Measurements from ENCODE around the gene IL3. TPM values are rescaled to one million over a fixed set of nuclear protein-coding genes. Genes with fewer than 3 reads are reported as not detected.

The IL3 gene
- total RNA-seq, 1 donor from 2014 or later, result not detected

GRCh38 chr5:132050136-132050535 lies 10.3 kb upstream of the IL3 start:
- H3K4me3 Mint-ChIP-seq, result no peak overlapping the region

GRCh38 chr5:132050661-132051552 lies 9.5 kb upstream of the IL3 start:
- H3K4me3 Mint-ChIP-seq, result no peak overlapping the region
- H3K4me2 ChIP-seq, result no peak overlapping the region
- no peaks in the 10 kb centered on the region for H3K9me3 Mint-ChIP-seq
- no peaks in the 10 kb centered on the region for H3K79me2 ChIP-seq (ENCODE audit: low read depth)
- peak overlapping the region; percentile 54 for H3K27ac Mint-ChIP-seq
- H3K9ac ChIP-seq, result no peak overlapping the region
- H3K4me1 ChIP-seq, result no peaks in the 10 kb centered on the region
- H3K4me3 ChIP-seq, result no peak overlapping the region
- H3K27me3 ChIP-seq, result no peaks in the 10 kb centered on the region
- no peak overlapping the region for H2AFZ ChIP-seq (replicated peaks)
- H4K20me1 ChIP-seq (ENCODE audit: low read depth), result no peaks in the 10 kb centered on the region
- no peaks in the 10 kb centered on the region for H3F3A ChIP-seq (ENCODE audit: low read depth)
- no peaks in the 10 kb centered on the region for H3K9me3 ChIP-seq (ENCODE audit: low read depth)
- DNase-seq (ENCODE audit: low spot score), result no peak
- H3K4me1 Mint-ChIP-seq, result no peaks in the 10 kb centered on the region
- H3K27ac ChIP-seq, result no peak overlapping the region
- TF ChIP-seq CTCF (IDR thresholded peaks at IDR 0.05) (no peak), EZH2 (IDR thresholded peaks at IDR 0.05) (no peak), EZH2phosphoT487 (IDR thresholded peaks at IDR 0.05) (no peak)
- no peaks in the 10 kb centered on the region for H3K36me3 Mint-ChIP-seq
- H3K27me3 Mint-ChIP-seq (ENCODE audit: insufficient read depth, low read depth), result peaks cover 5% of the 10 kb centered on the region
- no peaks in the 10 kb centered on the region for H3K36me3 ChIP-seq

More at GRCh38 chr5:132050136-132050535, 10.3 kb upstream of the IL3 start:
- no peak overlapping the region for H3K4me3 ChIP-seq
- no peaks in the 10 kb centered on the region for H3K79me2 ChIP-seq (ENCODE audit: low read depth)
- Mint-ChIP-seq H3K4me1 (no peaks in the 10 kb centered on the region), H3K9me3 (no peaks in the 10 kb centered on the region), H3K27ac (no peak overlapping the region), H3K27me3 (ENCODE audit: insufficient read depth, low read depth) (peaks cover 5% of the 10 kb centered on the region), H3K36me3 (no peaks in the 10 kb centered on the region)
- no peaks in the 10 kb centered on the region for H3F3A ChIP-seq (ENCODE audit: low read depth)
- no peaks in the 10 kb centered on the region for H3K4me1 ChIP-seq
- DNase-seq (ENCODE audit: low spot score), result no peak
- H2AFZ ChIP-seq (replicated peaks), result no peak overlapping the region
- no peaks in the 10 kb centered on the region for H3K27me3 ChIP-seq
- H3K27ac ChIP-seq, result no peak overlapping the region
- no peak overlapping the region for H3K9ac ChIP-seq
- no peaks in the 10 kb centered on the region for H4K20me1 ChIP-seq (ENCODE audit: low read depth)
- H3K36me3 ChIP-seq, result no peaks in the 10 kb centered on the region
- no peak overlapping the region for H3K4me2 ChIP-seq
- H3K9me3 ChIP-seq (ENCODE audit: low read depth), result no peaks in the 10 kb centered on the region
- TF ChIP-seq CTCF (IDR thresholded peaks at IDR 0.05) (no peak), EZH2 (IDR thresholded peaks at IDR 0.05) (no peak), EZH2phosphoT487 (IDR thresholded peaks at IDR 0.05) (no peak)

GRCh38 chr5:132052520-132052919 lies 7.9 kb upstream of the IL3 start:
- H3K27ac Mint-ChIP-seq, result peak overlapping the region; percentile 25
- Histone ChIP-seq H3K9ac (no peak overlapping the region), H3K36me3 (no peaks in the 10 kb centered on the region), H3K79me2 (ENCODE audit: low read depth) (no peaks in the 10 kb centered on the region), H3F3A (ENCODE audit: low read depth) (no peaks in the 10 kb centered on the region), H3K27me3 (no peaks in the 10 kb centered on the region), H3K27ac (no peak overlapping the region), H3K4me1 (no peaks in the 10 kb centered on the region), H3K9me3 (ENCODE audit: low read depth) (no peaks in the 10 kb centered on the region), H3K4me3 (no peak overlapping the region), H2AFZ (replicated peaks) (no peak overlapping the region), H4K20me1 (ENCODE audit: low read depth) (no peaks in the 10 kb centered on the region), H3K4me2 (no peak overlapping the region)
- H3K4me1 Mint-ChIP-seq, result no peaks in the 10 kb centered on the region
- no peaks in the 10 kb centered on the region for H3K36me3 Mint-ChIP-seq
- TF ChIP-seq EZH2 (IDR thresholded peaks at IDR 0.05) (no peak), CTCF (IDR thresholded peaks at IDR 0.05) (no peak), EZH2phosphoT487 (IDR thresholded peaks at IDR 0.05) (no peak)
- no peaks in the 10 kb centered on the region for H3K9me3 Mint-ChIP-seq
- H3K4me3 Mint-ChIP-seq, result no peak overlapping the region
- DNase-seq (ENCODE audit: low spot score), result no peak
- peaks cover 5% of the 10 kb centered on the region for H3K27me3 Mint-ChIP-seq (ENCODE audit: insufficient read depth, low read depth)
